CD1c-positive myeloid dendritic cell (primary cell): ENCODE data around the gene MAT2B.

Experiments
- DNase-seq: peaks from one replicate; pipeline ENCODE4 v3.0.0-alpha.2; 2016; ENCODE audit errors: extremely low spot score

MAT2B gene

DNA sequence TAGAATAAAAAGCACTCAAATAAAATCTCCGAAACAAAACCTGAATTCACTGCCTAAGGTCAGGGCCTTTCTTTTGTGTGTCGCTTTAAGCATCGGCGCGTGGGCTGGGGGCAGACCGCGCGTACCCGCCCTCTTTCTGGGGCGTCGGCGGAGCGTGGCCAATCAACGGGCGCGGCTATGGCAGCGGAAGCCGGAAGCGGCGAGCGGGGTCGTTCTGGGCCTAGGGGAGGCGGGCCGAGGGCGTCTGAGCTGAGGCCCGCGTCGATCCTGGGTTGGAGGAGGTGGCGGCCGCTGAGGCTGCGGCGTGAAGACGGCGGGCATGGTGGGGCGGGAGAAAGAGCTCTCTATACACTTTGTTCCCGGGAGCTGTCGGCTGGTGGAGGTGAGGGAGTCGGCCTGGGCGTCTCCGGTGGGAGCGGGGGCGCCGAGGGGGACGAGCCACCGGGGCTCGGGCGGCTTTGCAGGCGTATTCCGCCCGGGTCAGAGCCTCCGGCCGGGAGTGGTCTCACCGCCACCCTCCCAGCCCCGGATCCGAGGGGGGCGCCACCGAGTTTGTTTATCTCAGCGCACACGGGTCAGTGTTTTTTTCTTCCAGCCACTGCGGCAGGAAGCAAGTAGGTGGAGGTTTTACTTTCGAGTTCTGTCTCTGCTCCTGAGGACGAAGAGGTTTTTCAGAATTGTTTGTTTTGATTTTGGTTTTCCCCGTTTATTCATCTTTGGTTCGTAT, at the start of gene MAT2B:
Gene MAT2B, plus strand, starts transcription at position 252 of the 727 bp plus-strand sequence. Its CDS starts 68 bp downstream, at position 320.
- peak; percentile 98 for DNase-seq

DNA sequence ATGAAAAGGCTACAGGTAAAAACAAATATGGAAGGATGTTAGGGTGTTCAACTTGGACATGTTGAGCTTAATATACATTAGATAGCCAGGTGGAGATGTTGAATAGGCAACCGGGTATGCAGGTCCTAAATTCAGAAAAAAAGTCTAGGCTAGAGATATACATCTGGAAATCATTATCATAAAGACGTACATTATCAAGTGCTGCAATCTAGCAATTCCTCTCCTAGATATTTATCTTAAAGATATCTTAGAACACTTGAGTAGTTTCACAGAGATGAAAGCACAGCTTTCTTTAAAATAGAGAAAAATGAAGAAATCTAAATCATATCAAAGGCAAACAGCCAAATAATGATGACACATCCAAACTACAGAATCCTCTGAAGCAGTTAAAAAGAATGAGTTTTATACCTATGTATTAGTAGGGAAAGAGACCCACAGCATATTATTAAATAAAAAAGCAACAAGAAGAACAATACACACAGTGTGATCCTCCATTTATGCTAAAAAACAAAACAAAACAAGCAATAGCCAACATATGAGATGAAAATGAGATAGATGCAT, 49.3 kb upstream of the MAT2B start:
- DNase-seq = no peak

DNA sequence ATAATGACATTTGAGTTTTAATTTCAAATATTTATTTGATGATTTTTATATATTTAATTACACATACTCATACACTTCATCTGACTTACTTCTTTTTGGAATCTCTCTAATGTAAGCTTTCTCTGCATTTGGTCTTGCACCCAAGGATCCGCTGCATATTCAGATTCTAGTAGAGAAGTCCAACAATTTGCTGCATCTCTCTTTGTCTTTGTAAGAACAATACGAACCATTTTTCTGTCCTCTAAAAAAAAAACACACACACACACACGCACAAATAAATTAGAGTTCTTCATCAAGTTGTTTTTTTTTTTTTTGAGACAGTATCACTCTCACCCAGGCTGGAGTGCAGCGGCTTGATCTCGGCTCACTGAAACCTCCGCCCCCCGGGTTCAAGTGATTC, 48.6 kb upstream of the MAT2B start:
- DNase-seq = no peak

GRCh38 chr5:163458778-163459385, 46.5 kb upstream of the MAT2B start:
- DNase-seq = no peak

DNA sequence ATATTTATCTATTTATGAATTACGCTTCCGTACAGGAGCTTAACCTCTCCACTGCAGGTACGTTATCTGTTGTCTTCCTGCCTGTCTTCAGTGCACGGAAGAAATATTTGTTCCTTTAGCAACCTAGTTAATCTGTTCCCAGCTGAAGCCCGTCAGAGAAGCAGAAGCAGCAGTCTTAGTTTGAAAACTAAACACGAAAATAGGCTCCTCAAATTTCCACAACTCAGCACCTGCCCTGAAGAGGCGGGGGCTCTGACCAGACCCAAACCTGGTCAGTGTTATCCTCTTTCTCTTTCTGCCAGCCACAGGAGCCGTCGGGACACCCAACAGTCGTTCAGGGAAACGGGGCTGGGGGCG, 46.0 kb upstream of the MAT2B start:
- DNase-seq = no peak

DNA sequence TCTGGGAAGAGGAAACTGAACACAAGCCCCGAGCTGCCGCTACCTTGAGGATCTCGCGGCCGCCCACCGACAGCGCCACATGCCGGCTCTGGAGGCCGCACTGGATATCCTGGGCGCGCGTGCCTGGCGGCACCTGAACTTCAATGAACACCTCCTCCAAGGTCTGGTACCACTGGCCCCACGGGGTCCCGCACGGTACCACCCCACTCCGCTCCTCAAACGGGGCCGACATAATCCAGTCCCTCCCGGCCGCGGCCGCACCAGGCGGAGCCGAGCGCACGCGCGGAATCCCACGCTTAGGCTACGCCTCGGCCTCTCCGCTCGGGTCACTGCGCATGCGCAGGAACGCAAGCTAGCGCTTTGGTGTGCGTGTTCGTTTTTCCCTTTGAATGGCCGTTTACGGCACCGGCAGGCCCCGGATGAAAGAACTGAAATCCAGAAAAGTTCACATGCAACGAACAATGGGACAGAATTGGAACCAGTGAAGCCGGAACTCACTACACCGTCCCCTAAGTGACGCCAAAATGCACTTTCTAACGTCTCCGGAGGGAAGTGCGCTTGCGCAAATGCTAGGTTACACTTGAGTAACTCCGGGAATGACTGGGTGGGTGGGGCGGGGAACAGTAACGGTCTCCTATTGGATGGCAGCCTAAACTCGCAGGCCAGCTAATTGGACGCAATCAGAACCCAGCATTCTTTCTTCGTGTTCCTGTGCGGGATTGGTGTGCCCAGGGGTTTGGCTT, 45.4 kb upstream of the MAT2B start, which contains the start of gene NUDCD2:
Gene NUDCD2, minus strand, starts transcription at position 284 of the 743 bp plus-strand sequence. Its CDS starts 52 bp downstream, at position 232.
- DNase-seq = peak; percentile 98

- DNase-seq = no peak
Measured at GRCh38 chr5:163460562-163461171, 44.8 kb upstream of the MAT2B start, which contains the start of gene HMMR. Gene HMMR (plus strand): TSS chr5:163460632. CDS start chr5:163460693, 61 bp downstream.

DNA sequence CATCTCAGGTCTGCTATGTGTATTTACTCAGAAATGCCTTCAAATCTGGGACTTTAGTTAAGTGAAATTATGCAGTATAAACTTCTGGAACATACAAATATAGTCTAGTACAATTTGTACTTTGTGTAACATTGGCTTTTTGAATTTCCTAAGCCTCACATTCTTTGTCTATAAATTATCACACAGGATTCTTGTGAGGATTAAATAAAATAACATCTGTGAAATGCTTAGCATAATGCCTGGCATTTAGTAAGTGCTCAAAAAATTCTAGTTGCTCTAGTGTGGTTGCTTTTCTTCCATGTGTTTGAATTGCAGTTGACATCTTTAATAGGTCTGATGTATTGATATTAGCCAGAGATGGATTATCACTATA, 42.4 kb upstream of the MAT2B start:
- DNase-seq = no peak

GRCh38 chr5:163467682-163468081, 37.7 kb upstream of the MAT2B start:
- no peak for DNase-seq

DNA sequence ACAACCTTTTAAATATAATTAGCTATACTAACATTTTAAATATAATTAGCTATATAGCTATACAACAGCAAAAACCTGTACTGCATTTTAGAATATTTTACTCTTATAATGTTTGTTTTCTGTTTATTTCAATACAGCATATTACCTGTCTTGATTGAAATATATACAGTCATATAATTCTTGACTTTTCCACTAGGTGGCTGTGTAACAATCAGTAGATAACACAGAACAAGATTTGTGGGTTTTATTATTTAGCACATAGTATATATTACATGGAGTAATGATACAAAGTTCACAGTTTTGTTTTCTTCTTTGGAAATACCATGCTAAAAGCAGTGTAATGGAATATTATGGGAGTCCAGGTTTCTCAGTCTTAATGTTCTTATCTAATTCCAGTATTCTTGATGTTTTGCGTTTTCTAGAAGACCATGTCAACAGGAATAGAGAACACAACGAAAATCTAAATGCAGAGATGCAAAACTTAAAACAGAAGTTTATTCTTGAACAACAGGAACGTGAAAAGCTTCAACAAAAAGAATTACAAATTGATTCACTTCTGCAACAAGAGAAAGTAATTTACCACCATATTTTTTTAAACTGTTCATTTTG, 31.7 kb upstream of the MAT2B start:
- peak; percentile 43 for DNase-seq

GRCh38 chr5:163475411-163475810, 30.0 kb upstream of the MAT2B start:
- peak; percentile 50 for DNase-seq

GRCh38 chr5:163478126-163478981, 27.1 kb upstream of the MAT2B start:
- DNase-seq = no peak

DNA sequence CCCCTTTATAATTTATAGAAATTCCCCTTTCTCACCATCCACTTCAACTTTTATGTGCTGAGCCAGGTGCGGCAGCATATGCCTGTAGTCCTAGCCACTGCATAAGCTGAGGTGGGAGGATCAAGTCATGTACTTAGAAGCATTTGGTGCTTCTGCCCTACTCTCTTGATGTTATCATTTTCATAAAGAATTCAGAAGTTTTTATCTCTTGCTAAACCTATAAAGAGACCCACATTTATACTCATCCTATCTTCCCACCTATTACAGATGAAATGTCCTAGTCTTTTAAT, 26.5 kb upstream of the MAT2B start:
- DNase-seq = no peak

GRCh38 chr5:163489055-163489744, 16.2 kb upstream of the MAT2B start:
- DNase-seq = peak; percentile 25

DNA sequence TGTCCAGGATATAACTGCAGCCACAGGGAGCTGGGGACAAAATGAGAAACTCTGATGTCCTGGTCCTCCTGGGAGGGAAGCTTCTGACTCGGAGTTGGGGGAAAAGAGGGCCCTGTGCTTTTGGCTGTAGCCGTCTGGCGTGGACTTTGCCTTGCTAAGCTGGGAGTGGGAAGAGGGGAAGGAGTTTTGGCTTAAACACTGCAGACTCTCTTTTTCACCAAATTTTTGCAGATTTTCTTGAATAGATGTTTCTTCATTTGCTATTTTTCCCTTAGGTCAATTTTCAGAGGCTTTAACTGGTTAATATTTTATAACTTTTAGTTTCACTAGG, 15.7 kb upstream of the MAT2B start:
- DNase-seq = no peak

GRCh38 chr5:163496286-163496685, 9.1 kb upstream of the MAT2B start:
- no peak for DNase-seq

GRCh38 chr5:163497315-163497714, 8.1 kb upstream of the MAT2B start:
- no peak for DNase-seq

- DNase-seq = no peak
Measured at GRCh38 chr5:163498886-163499285, 6.5 kb upstream of the MAT2B start.

GRCh38 chr5:163502521-163502920, 2.9 kb upstream of the MAT2B start:
- DNase-seq = no peak
